Measurements from ENCODE around the gene IGSF1.

The IGSF1 gene

DNA sequence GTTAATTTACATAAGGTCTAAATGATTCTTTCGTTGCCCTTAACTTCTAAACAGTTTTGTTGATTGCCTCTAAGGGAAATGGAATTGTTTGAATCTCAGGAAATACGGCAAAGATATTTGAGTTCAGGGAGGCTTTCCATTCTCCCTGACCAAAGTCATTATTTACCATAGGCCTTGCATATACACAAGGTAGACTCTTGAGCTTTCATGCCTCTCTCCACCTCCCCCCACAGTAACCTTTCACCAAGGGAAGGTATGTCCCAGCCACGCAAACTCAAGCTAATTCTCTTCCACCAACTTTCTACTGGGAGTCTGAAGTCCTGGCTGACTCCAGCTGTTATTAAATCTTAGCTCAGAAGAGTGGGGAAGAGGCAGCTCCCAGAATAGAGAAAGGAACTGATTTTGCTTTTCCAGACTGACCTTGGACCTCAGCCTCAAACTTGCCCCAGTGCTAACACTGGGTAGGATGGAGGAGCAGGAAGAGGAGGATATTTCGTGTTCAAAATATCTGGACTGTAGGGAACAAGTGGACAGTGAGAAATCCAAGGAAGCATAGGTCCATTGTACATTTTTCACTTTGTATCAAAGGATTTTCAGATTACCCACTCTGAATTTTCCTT lies 1.4 kb downstream of the IGSF1 start:
- ATAC-seq, result no peak

DNA sequence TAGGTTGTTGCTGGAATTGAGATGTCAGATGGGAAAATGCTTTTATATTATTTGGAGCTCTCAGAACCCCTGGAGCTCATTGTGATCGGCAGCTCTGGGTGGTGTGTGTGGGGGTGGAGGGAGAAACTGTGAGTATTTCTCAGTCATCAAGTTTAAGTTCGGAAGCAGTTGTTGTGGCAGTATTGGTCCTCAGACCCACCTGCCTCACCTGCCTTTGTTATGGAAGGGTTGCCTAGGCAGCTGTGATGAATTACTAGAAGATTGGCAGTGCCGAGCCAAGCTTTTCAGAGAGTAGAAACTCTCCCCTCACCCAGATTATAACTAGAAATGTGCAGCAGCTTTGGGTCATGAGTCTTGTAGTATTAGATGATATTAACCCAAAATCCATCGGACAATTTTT lies 9.5 kb downstream of the IGSF1 start:
- ATAC-seq, result no peak
- TF ChIP-seq TOX (CRISPR knock-in tag; IDR thresholded peaks at IDR 0.05; ENCODE audit: borderline replicate concordance), result no peak
- no peak for TF ChIP-seq CSDC2 (CRISPR knock-in tag; IDR thresholded peaks at IDR 0.05)
- TF ChIP-seq, protein P1, sequence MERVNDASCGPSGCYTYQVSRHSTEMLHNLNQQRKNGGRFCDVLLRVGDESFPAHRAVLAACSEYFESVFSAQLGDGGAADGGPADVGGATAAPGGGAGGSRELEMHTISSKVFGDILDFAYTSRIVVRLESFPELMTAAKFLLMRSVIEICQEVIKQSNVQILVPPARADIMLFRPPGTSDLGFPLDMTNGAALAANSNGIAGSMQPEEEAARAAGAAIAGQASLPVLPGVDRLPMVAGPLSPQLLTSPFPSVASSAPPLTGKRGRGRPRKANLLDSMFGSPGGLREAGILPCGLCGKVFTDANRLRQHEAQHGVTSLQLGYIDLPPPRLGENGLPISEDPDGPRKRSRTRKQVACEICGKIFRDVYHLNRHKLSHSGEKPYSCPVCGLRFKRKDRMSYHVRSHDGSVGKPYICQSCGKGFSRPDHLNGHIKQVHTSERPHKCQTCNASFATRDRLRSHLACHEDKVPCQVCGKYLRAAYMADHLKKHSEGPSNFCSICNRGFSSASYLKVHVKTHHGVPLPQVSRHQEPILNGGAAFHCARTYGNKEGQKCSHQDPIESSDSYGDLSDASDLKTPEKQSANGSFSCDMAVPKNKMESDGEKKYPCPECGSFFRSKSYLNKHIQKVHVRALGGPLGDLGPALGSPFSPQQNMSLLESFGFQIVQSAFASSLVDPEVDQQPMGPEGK (CRISPR knock-in tag; IDR thresholded peaks at IDR 0.05; ENCODE audit: borderline replicate concordance), result no peak
- no peak for TF ChIP-seq RARB (CRISPR knock-in tag; IDR thresholded peaks at IDR 0.05)
- no peak for TF ChIP-seq ZNF565 (CRISPR knock-in tag; conservative IDR thresholded peaks at IDR 0.05; ENCODE audit: low read depth)
- no peak for TF ChIP-seq CREB5 (CRISPR knock-in tag; IDR thresholded peaks at IDR 0.05; ENCODE audit: low read depth)
- TF ChIP-seq ZNF8 (CRISPR knock-in tag; IDR thresholded peaks at IDR 0.05), result no peak
- no peak for TF ChIP-seq BACH2 (CRISPR knock-in tag; IDR thresholded peaks at IDR 0.05; ENCODE audit: borderline replicate concordance)
- no peak for TF ChIP-seq PPARA (CRISPR knock-in tag; IDR thresholded peaks at IDR 0.05; ENCODE audit: borderline replicate concordance)
- TF ChIP-seq ZFP30 (CRISPR knock-in tag; IDR thresholded peaks at IDR 0.05), result no peak
- no peak for TF ChIP-seq ISL1 (CRISPR knock-in tag; IDR thresholded peaks at IDR 0.05)

More for the DNA sequence above, 1.4 kb downstream of the IGSF1 start:
- no peak for TF ChIP-seq BACH2 (CRISPR knock-in tag; IDR thresholded peaks at IDR 0.05; ENCODE audit: borderline replicate concordance)
- TF ChIP-seq CSDC2 (CRISPR knock-in tag; IDR thresholded peaks at IDR 0.05), result no peak
- TF ChIP-seq ZNF8 (CRISPR knock-in tag; IDR thresholded peaks at IDR 0.05), result no peak
- TF ChIP-seq GLIS3 (CRISPR knock-in tag; IDR thresholded peaks at IDR 0.05), result no peak
- TF ChIP-seq PPARA (CRISPR knock-in tag; IDR thresholded peaks at IDR 0.05; ENCODE audit: borderline replicate concordance), result no peak
- TF ChIP-seq ARNTL (CRISPR knock-in tag; IDR thresholded peaks at IDR 0.05; ENCODE audit: borderline replicate concordance, low read depth), result no peak
- no peak for TF ChIP-seq ZFP30 (CRISPR knock-in tag; IDR thresholded peaks at IDR 0.05)
- no peak for TF ChIP-seq SNAI2 (CRISPR knock-in tag; IDR thresholded peaks at IDR 0.05)
- TF ChIP-seq CREB5 (CRISPR knock-in tag; IDR thresholded peaks at IDR 0.05; ENCODE audit: low read depth), result no peak
- no peak for TF ChIP-seq ZNF565 (CRISPR knock-in tag; conservative IDR thresholded peaks at IDR 0.05; ENCODE audit: low read depth)
- no peak for TF ChIP-seq TCF4 (CRISPR knock-in tag; IDR thresholded peaks at IDR 0.05; ENCODE audit: borderline replicate concordance)
- no peak for TF ChIP-seq ISL1 (CRISPR knock-in tag; IDR thresholded peaks at IDR 0.05)
- no peak for TF ChIP-seq TSHZ2 (CRISPR knock-in tag; IDR thresholded peaks at IDR 0.05)
- TF ChIP-seq RARB (CRISPR knock-in tag; IDR thresholded peaks at IDR 0.05), result no peak
- TF ChIP-seq OSR1 (CRISPR knock-in tag; IDR thresholded peaks at IDR 0.05), result no peak
- no peak for TF ChIP-seq ZFP3 (CRISPR knock-in tag; IDR thresholded peaks at IDR 0.05)

DNA sequence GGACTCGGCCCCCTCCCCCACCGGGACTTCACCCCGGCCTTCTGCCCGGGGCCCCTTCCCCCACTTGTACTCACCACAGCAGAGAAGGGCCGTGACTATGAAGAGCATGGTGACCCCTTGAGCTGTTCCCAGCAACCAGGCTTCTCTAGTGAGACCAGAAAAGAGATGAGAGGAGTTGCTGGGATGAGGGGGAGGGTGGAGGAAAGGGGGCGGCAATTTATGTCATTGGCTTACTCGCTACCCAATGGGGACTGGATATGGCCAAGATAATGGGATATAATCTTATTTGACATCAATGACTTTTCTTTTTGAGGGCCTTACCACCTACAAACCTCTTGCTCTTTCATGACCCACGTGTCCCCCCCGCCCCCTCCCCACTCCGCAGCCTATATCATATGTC lies 9.9 kb downstream of the IGSF1 start:
- no peak for ATAC-seq

More for the DNA sequence above, 9.9 kb downstream of the IGSF1 start:
- TF ChIP-seq BACH2 (CRISPR knock-in tag; IDR thresholded peaks at IDR 0.05; ENCODE audit: borderline replicate concordance) (no peak), ARNTL (CRISPR knock-in tag; IDR thresholded peaks at IDR 0.05; ENCODE audit: borderline replicate concordance, low read depth) (no peak), RARB (CRISPR knock-in tag; IDR thresholded peaks at IDR 0.05) (no peak), ESRRG (CRISPR knock-in tag; IDR thresholded peaks at IDR 0.05) (no peak), CSDC2 (CRISPR knock-in tag; IDR thresholded peaks at IDR 0.05) (no peak), ZNF8 (CRISPR knock-in tag; IDR thresholded peaks at IDR 0.05) (no peak), ZNF70 (CRISPR knock-in tag; IDR thresholded peaks at IDR 0.05) (no peak), CREB5 (CRISPR knock-in tag; IDR thresholded peaks at IDR 0.05; ENCODE audit: low read depth) (no peak)
- TF ChIP-seq, protein P1 (CRISPR knock-in tag; IDR thresholded peaks at IDR 0.05; ENCODE audit: borderline replicate concordance), result no peak
- TF ChIP-seq, protein P2, sequence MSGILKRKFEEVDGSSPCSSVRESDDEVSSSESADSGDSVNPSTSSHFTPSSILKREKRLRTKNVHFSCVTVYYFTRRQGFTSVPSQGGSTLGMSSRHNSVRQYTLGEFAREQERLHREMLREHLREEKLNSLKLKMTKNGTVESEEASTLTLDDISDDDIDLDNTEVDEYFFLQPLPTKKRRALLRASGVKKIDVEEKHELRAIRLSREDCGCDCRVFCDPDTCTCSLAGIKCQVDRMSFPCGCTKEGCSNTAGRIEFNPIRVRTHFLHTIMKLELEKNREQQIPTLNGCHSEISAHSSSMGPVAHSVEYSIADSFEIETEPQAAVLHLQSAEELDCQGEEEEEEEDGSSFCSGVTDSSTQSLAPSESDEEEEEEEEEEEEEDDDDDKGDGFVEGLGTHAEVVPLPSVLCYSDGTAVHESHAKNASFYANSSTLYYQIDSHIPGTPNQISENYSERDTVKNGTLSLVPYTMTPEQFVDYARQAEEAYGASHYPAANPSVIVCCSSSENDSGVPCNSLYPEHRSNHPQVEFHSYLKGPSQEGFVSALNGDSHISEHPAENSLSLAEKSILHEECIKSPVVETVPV (CRISPR knock-in tag; IDR thresholded peaks at IDR 0.05), result no peak

Measured in SK-N-SH treated with all-trans-retinoic acid at 6 μM for 48 hours (cell line).